GM18508 (cell line): ENCODE data around the gene CLCA1.

Experiments
- ATAC-seq: cut with Tn5 transposase; IDR thresholded peaks from one replicate; pipeline ENCODE4 v1.9.1; 2021; ENCODE audit warnings: moderate number of reproducible peaks; ENCODE audit not compliant: insufficient read depth, unreplicated experiment

Gene CLCA1

GRCh38 chr1:86455073-86455472 lies 13.7 kb upstream of the CLCA1 start:
- ATAC-seq = no peak

- ATAC-seq = no peak
These were observed 7.7 kb upstream of the CLCA1 start for GRCh38 chr1:86460998-86461397.

- no peak for ATAC-seq
These were observed 7.2 kb upstream of the CLCA1 start for GRCh38 chr1:86461482-86461881.

DNA sequence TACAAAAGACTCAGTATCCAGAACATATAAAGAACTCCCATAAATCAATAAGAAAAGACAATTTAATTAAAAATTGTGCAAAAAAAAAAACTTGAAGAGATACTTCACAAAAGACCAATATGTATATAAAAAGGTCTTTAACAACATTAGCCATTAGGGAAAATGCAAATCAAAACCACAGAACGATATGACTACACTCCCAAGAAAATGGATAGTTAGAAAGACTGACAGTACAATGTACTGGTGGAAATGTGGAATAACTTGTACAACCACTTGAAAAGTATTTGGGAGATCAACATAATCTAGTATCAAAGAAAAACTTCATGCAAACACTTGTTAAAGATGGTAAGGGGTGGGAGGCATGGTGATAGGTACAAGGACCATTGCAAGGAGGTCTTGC lies 3.9 kb upstream of the CLCA1 start:
- ATAC-seq = no peak

GRCh38 chr1:86466109-86466844 lies 2.5 kb upstream of the CLCA1 start:
- no peak for ATAC-seq

- ATAC-seq = no peak
These were observed 1.7 kb upstream of the CLCA1 start for GRCh38 chr1:86466986-86467385.

DNA sequence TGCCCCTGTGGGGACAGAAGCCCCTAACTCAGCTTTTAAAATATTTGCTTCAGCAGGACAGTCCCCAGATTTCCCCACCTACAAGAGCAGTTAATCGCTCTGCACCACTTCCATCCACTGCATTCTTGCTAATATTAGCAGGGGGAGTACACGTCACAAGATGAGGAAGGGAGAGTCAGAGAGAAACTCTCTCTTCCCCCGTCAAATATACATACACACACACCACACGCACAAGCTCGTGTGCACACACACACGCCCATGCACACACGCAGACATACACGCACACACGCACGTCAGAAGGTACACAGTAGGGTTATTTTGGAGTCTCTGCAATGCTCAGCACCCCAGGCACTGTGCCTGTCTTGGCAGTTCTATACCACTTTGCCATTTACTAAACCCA lies 2.1 kb downstream of the CLCA1 start:
- ATAC-seq = no peak

DNA sequence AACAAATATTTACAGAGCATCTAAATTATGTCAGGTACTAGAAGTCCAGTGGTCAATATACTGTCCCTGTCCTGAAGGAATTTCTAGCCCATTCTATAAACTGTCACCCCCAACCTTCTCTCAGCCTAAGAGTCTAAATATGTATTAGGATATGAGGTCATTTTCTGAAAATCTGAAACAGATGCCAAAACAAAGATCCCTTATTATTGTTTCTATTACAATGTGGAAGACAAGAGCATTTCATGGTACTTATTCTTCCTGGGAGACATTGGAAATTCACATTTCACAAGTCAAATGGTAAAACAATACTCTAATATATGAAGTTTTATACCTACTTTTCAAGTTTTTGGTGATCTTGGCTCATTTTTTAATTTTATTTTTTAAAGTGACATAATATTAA lies 2.6 kb downstream of the CLCA1 start:
- ATAC-seq = no peak

DNA sequence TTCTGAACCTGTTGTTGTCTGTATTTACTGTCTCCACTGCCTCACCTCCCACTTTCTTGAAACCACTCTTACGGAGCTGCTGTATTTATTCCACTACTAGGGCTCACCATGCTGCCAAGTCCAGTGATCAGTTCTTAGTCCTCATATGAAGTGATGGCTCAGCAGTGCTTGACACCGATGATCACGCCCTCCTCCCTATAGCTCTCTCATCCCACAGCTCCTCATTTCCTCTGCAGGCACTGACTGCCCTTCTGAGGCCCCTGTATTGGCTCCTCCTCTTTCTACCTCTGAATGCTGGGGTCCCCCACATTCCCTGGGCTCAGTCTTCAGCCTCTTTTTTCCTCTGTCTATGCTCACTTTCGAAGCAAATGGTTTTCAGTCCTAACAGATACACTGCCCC lies 3.4 kb downstream of the CLCA1 start:
- no peak for ATAC-seq

DNA sequence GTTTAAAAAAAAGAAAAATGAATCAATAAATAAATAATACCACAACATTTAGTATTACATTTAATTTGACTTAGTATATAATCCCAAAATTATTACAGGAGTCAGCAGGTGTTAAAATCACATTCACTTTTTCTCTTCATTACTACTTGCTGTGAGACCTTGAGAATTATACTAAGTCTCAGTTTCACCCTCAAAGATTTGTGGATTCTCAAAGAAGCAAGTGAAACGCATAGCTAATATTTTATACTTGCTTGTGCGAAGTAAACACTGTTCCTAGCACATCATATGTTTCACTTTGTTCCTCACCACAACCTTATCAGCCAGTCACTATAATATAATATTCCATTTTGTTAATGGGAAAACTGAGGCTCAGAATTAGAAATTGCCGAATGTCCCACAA lies 4.0 kb downstream of the CLCA1 start:
- ATAC-seq = no peak

GRCh38 chr1:86477256-86477655 lies 8.5 kb downstream of the CLCA1 start:
- ATAC-seq = no peak

- ATAC-seq = no peak
These were observed 9.0 kb downstream of the CLCA1 start for GRCh38 chr1:86477682-86478081.

DNA sequence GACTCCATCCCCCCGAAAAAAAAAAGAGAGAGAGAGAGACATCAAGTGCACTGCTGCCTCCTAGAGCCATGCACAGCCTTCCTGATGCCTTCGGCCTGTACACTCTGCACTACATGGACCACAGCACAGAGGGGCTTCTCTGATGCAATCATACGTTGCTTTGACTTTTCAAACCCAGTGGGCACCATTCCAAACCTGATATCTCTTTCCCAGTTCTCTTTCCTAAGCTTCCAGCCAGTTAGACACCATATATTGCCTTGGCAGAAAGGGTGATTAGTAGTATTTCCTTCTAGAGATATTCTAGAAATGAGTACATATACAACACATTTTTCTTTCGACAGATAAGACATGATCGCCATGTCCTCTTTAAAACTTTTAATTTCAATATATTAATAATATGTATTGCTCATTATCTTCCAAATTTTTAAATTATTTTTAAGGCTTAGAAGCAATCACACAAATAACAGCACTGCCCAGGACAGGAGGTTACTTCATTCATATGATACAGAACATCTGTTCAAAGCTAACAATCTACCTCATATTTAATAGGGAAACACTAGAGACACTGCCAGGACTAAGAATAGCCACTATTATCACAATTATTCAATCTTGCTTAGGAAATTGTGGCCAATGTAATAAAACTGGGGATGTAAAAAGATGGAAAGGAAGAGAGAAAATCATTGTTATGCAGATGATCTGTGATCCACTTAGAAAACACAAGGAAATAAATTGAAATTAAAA lies 9.9 kb downstream of the CLCA1 start:
- no peak for ATAC-seq

DNA sequence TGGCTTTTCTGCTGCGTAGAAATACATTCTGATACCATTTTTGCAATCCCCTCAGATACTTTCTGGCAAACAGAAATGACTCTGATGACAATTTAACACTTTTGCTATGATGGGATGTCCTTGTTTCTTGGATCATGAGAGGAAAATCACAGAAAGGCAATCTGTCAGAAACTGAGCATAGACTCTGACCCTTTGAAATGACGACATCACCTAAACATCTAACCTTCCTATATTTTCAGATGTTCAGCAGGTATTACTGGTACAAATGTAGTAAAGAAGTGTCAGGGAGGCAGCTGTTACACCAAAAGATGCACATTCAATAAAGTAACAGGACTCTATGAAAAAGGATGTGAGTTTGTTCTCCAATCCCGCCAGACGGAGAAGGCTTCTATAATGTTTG lies 13.2 kb downstream of the CLCA1 start:
- ATAC-seq = no peak

- no peak for ATAC-seq
These were observed 18.5 kb downstream of the CLCA1 start for GRCh38 chr1:86487131-86487810.

- ATAC-seq = no peak
These were observed 19.0 kb downstream of the CLCA1 start for GRCh38 chr1:86487811-86488141.

GRCh38 chr1:86489242-86489878 lies 20.6 kb downstream of the CLCA1 start:
- ATAC-seq = no peak

GRCh38 chr1:86491171-86491950 lies 22.6 kb downstream of the CLCA1 start:
- ATAC-seq = no peak

DNA sequence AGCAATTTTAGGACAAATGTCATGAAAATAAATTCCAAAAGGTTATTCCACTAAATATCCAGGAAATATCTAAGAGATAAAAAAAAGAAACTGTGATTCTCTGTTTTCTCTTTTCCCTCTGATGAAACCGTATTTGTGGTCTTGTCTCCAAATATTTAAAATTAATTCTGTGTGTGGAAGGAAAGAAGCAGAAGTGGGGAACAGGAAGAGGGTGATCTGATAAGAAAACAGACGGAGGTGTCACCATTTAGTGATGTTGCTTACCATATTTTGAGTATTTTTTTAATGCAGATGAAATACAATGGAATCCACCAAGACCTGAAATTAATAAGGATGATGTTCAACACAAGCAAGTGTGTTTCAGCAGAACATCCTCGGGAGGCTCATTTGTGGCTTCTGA lies 29.6 kb downstream of the CLCA1 start:
- no peak for ATAC-seq

- peak; percentile 53 for ATAC-seq
These were observed 31.4 kb downstream of the CLCA1 start for GRCh38 chr1:86499987-86500593.
